BE2C (cell line): ENCODE data around the gene VTCN1.

ENCODE experiments used
- DNase-seq: peaks from one replicate; pipeline ENCODE4 v3.0.0-alpha.2; 2020
- H3K27me3 ChIP-seq: fragments of 250-450 bp; sonication (Bioruptor Pico); 2 replicates; pipeline ENCODE4 v1.5.1; 2020; ENCODE audit warnings: mild to moderate bottlenecking
- H3K36me3 ChIP-seq: fragments of 250-450 bp; sonication (Bioruptor Pico); 2 replicates; pipeline ENCODE4 v1.5.1; 2020; ENCODE audit warnings: mild to moderate bottlenecking
- H3K4me1 ChIP-seq: fragments of 250-450 bp; sonication (Bioruptor Pico); 2 replicates; pipeline ENCODE4 v1.5.1; 2020
- H3K4me3 ChIP-seq: 2 replicates; pipeline ENCODE4 v1.5.1; 2011; ENCODE audit warnings: low read depth, low read length
- H3K9me3 ChIP-seq: fragments of 250-450 bp; sonication (Bioruptor Pico); 2 replicates; pipeline ENCODE4 v1.5.1; 2020
- CTCF ChIP-seq: IDR thresholded peaks from 2 replicates; pipeline ENCODE4 v1.5.1; 2012; ENCODE audit warnings: mild to moderate bottlenecking, low read depth, low read length

The VTCN1 gene

DNA sequence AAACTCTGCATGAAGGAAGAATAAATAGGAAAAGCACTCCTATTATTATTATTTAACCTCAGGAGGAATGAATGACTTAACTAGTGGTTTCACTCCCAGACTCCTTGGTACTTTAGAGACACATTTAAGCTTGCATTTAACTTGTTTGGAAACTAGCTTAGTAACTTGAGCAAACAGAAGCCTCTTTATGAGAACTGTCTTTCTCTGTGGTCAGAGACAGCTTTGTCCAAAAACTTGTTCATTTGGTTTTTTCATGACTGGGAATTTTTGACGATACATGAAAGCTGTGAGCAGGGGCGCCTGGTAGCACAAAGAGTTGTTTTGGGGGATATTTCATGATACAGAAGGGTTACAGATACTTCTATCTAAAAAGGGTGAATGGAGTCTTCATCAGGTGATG lies 33.6 kb upstream of the VTCN1 start:
- no peak for DNase-seq
- TF ChIP-seq CTCF, result no peak
- Histone ChIP-seq H3K36me3 (no peaks in the 10 kb centered on the region), H3K9me3 (no peaks in the 10 kb centered on the region), H3K4me3 (no peak overlapping the region), H3K4me1 (no peaks in the 10 kb centered on the region), H3K27me3 (peaks cover 26% of the 10 kb centered on the region)

DNA sequence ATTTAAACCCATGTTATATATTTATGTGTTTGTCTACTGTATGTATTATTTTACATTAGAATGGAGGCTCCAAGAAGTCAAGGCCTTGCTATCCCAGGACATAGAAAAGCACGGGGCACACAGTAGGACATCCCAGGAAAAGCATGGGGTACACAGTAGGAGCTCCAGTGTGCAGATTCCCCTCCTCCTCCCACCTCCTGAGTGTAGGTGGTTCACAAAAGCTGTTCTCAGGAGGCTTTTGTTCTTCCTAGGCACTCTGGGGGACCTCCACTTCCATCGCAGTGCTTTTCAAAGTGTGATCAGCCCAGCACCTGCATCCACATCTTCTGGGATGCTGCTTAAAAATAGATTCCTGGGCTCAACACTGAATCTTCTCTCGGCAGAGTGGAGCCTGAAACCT lies 30.8 kb upstream of the VTCN1 start:
- Histone ChIP-seq H3K4me1 (no peaks in the 10 kb centered on the region), H3K4me3 (no peak overlapping the region), H3K9me3 (no peaks in the 10 kb centered on the region), H3K27me3 (peaks cover 24% of the 10 kb centered on the region), H3K36me3 (no peaks in the 10 kb centered on the region)
- no peak for DNase-seq
- no peak for TF ChIP-seq CTCF

GRCh38 chr1:117240547-117240946 lies 29.8 kb upstream of the VTCN1 start:
- H3K27me3 ChIP-seq, result peaks cover 21% of the 10 kb centered on the region
- no peaks in the 10 kb centered on the region for H3K36me3 ChIP-seq
- no peaks in the 10 kb centered on the region for H3K9me3 ChIP-seq
- H3K4me3 ChIP-seq, result no peak overlapping the region
- H3K4me1 ChIP-seq, result no peaks in the 10 kb centered on the region
- no peak for TF ChIP-seq CTCF
- no peak for DNase-seq

GRCh38 chr1:117239467-117239866 lies 28.7 kb upstream of the VTCN1 start:
- Histone ChIP-seq H3K36me3 (no peaks in the 10 kb centered on the region), H3K4me1 (no peaks in the 10 kb centered on the region), H3K4me3 (no peak overlapping the region), H3K27me3 (peaks cover 15% of the 10 kb centered on the region), H3K9me3 (no peaks in the 10 kb centered on the region)
- DNase-seq, result no peak
- no peak for TF ChIP-seq CTCF

DNA sequence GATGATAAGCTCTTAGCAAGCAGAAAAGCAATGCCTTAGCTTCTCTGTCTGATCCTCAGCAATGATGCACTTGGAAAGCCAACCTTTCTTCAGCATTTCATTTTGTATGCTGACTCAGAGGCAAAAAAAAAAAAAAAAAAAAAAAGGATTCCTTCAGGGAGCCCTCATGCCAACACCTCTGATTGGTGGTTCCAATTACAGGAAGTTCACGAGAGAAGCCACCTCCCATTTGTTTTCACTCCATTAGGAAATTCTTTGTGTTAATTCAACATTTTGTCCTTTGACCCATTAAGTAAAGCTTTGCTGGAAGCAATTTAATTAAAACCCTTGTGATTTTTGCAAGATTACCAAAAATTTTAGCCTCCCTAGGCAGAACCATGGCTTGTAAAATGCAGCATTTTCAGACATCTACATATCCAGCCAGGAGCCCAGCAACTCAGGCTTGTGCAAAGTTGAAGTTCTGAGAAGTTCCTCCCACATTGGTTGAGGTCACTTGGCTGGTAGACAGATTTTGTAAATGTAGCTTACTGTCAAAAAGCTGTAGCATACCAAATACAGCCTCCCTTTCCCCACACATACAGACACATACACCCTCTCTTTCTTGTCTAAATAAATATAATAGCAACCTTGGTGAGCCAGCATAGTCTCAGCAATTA lies 27.1 kb upstream of the VTCN1 start:
- H3K9me3 ChIP-seq, result no peaks in the 10 kb centered on the region
- TF ChIP-seq CTCF, result no peak
- DNase-seq, result no peak
- H3K4me1 ChIP-seq, result no peaks in the 10 kb centered on the region
- no peak overlapping the region for H3K4me3 ChIP-seq
- H3K27me3 ChIP-seq, result peaks cover under 1% of the 10 kb centered on the region; the same call in 1 of the 2 replicates
- H3K36me3 ChIP-seq, result no peaks in the 10 kb centered on the region

GRCh38 chr1:117235863-117236465 lies 25.2 kb upstream of the VTCN1 start:
- no peaks in the 10 kb centered on the region for H3K4me1 ChIP-seq
- DNase-seq, result no peak
- no peaks in the 10 kb centered on the region for H3K27me3 ChIP-seq
- no peak overlapping the region for H3K4me3 ChIP-seq
- H3K9me3 ChIP-seq, result no peaks in the 10 kb centered on the region
- no peaks in the 10 kb centered on the region for H3K36me3 ChIP-seq
- no peak for TF ChIP-seq CTCF
